ENCODE results near the gene SLC9C1. TPM values are rescaled to one million over a fixed set of nuclear protein-coding genes. Genes with fewer than 3 reads are reported as not detected.

Gene SLC9C1
- total RNA-seq, 1 experiment from 2014 or later = not detected

- Histone ChIP-seq H3K9me2 (replicated peaks; ENCODE audit: low read length) (no peaks in the 10 kb centered on the region), H3K4me3 (ENCODE audit: low read length) (no peak overlapping the region), H3F3A (ENCODE audit: low read length, unreplicated experiment) (no peaks in the 10 kb centered on the region), H3K79me2 (ENCODE audit: low read length) (no peaks in the 10 kb centered on the region), H3K9ac (ENCODE audit: low read length) (no peak overlapping the region), H3K27me3 (ENCODE audit: low read length) (peaks cover 14% of the 10 kb centered on the region; the same call in 1 of the 2 replicates), H3K4me2 (ENCODE audit: low read length) (no peak overlapping the region), H3K4me1 (ENCODE audit: insufficient read depth, low read length) (no peaks in the 10 kb centered on the region), H3K9me3 (ENCODE audit: low read length) (no peaks in the 10 kb centered on the region), H4K20me1 (ENCODE audit: low read length) (no peaks in the 10 kb centered on the region), H3K27ac (ENCODE audit: low read length) (no peak overlapping the region), H2AFZ (ENCODE audit: low read length) (no peak overlapping the region), H3K36me3 (ENCODE audit: low read depth, low read length) (no peaks in the 10 kb centered on the region)
- intact Hi-C loops (cut with micrococcal nuclease) = loop anchor here (1.0 kb wide), 1 partner anchor 8 kb away; no protein-coding TSS in a partner anchor
- BruUV-seq (replicated peaks) = no TSS peak
- ATAC-seq (no peak), DNase-seq (no peak)
- no peak for TF ChIP-seq EZH2phosphoT487 (IDR thresholded peaks at IDR 0.05; ENCODE audit: borderline replicate concordance, low read length)
- TF ChIP-seq EZH2 (IDR thresholded peaks at IDR 0.05; ENCODE audit: low read length, unreplicated experiment) = no peak
- TF ChIP-seq CTCF (conservative IDR thresholded peaks at IDR 0.05; ENCODE audit: low read depth, low read length) = no peak
- POLR2A ChIA-PET (ENCODE audit: unreplicated experiment) = no interaction called here
- CTCF ChIA-PET = no interaction called here
Measured at GRCh38 chr3:112308151-112308911, 14.3 kb upstream of the SLC9C1 start.

GRCh38 chr3:112307557-112307956, 13.5 kb upstream of the SLC9C1 start:
- BruUV-seq (replicated peaks) = no TSS peak
- TF ChIP-seq EZH2 (IDR thresholded peaks at IDR 0.05; ENCODE audit: low read length, unreplicated experiment) = no peak
- TF ChIP-seq EZH2phosphoT487 (IDR thresholded peaks at IDR 0.05; ENCODE audit: borderline replicate concordance, low read length) = no peak
- no peak for TF ChIP-seq CTCF (conservative IDR thresholded peaks at IDR 0.05; ENCODE audit: low read depth, low read length)
- ATAC-seq = no peak

GRCh38 chr3:112306825-112307224, 12.8 kb upstream of the SLC9C1 start:
- no peak for TF ChIP-seq EZH2 (IDR thresholded peaks at IDR 0.05; ENCODE audit: low read length, unreplicated experiment)
- TF ChIP-seq CTCF (conservative IDR thresholded peaks at IDR 0.05; ENCODE audit: low read depth, low read length) = no peak
- no peak for TF ChIP-seq EZH2phosphoT487 (IDR thresholded peaks at IDR 0.05; ENCODE audit: borderline replicate concordance, low read length)
- no peaks in the 10 kb centered on the region for H4K20me1 ChIP-seq (ENCODE audit: low read length)
- no peak overlapping the region for H3K27ac ChIP-seq (ENCODE audit: low read length)
- no peak overlapping the region for H3K4me2 ChIP-seq (ENCODE audit: low read length)
- no peaks in the 10 kb centered on the region for H3F3A ChIP-seq (ENCODE audit: low read length, unreplicated experiment)
- ChIA-PET CTCF (interaction anchor here (0.6 kb wide), 1 partner anchor 194 kb away, joined by 5 read pairs; no protein-coding TSS in a partner anchor), POLR2A (ENCODE audit: unreplicated experiment) (no interaction called here)
- intact Hi-C loops (cut with micrococcal nuclease) = no loop called here
- no peaks in the 10 kb centered on the region for H3K36me3 ChIP-seq (ENCODE audit: low read depth, low read length)
- H3K4me1 ChIP-seq (ENCODE audit: insufficient read depth, low read length) = no peaks in the 10 kb centered on the region
- H3K9ac ChIP-seq (ENCODE audit: low read length) = no peak overlapping the region
- H3K4me3 ChIP-seq (ENCODE audit: low read length) = no peak overlapping the region
- H3K9me2 ChIP-seq (replicated peaks; ENCODE audit: low read length) = no peaks in the 10 kb centered on the region
- no peak for DNase-seq
- no peak for ATAC-seq
- no peaks in the 10 kb centered on the region for H3K9me3 ChIP-seq (ENCODE audit: low read length)
- no TSS peak for BruUV-seq (replicated peaks)
- peaks cover 8% of the 10 kb centered on the region; the same call in 1 of the 2 replicates for H3K27me3 ChIP-seq (ENCODE audit: low read length)
- no peaks in the 10 kb centered on the region for H3K79me2 ChIP-seq (ENCODE audit: low read length)
- H2AFZ ChIP-seq (ENCODE audit: low read length) = no peak overlapping the region

More at GRCh38 chr3:112307557-112307956, 13.5 kb upstream of the SLC9C1 start:
- H3K4me2 ChIP-seq (ENCODE audit: low read length) = no peak overlapping the region
- no peaks in the 10 kb centered on the region for H3K9me2 ChIP-seq (replicated peaks; ENCODE audit: low read length)
- no peak overlapping the region for H2AFZ ChIP-seq (ENCODE audit: low read length)
- no peaks in the 10 kb centered on the region for H3K4me1 ChIP-seq (ENCODE audit: insufficient read depth, low read length)
- H3K9me3 ChIP-seq (ENCODE audit: low read length) = no peaks in the 10 kb centered on the region
- no peak overlapping the region for H3K27ac ChIP-seq (ENCODE audit: low read length)
- intact Hi-C loops (cut with micrococcal nuclease) = no loop called here
- peaks cover 12% of the 10 kb centered on the region; the same call in 1 of the 2 replicates for H3K27me3 ChIP-seq (ENCODE audit: low read length)
- no peaks in the 10 kb centered on the region for H3K36me3 ChIP-seq (ENCODE audit: low read depth, low read length)
- no peaks in the 10 kb centered on the region for H3K79me2 ChIP-seq (ENCODE audit: low read length)
- DNase-seq = no peak
- no peak overlapping the region for H3K9ac ChIP-seq (ENCODE audit: low read length)
- POLR2A ChIA-PET (ENCODE audit: unreplicated experiment) = no interaction called here
- H4K20me1 ChIP-seq (ENCODE audit: low read length) = no peaks in the 10 kb centered on the region
- CTCF ChIA-PET = no interaction called here
- H3F3A ChIP-seq (ENCODE audit: low read length, unreplicated experiment) = no peaks in the 10 kb centered on the region
- H3K4me3 ChIP-seq (ENCODE audit: low read length) = no peak overlapping the region
